ENCODE data around the gene P2RX1. TPM values are rescaled to one million over a fixed set of nuclear protein-coding genes. Genes with fewer than 3 reads are reported as not detected.

The P2RX1 gene
- total RNA-seq, 1 donor from 2014 or later = 0.68 TPM

GRCh38 chr17:3924512-3925350 is 8.5 kb upstream of the P2RX1 start:
- ATAC-seq = no peak

- ATAC-seq = no peak
These were observed 7.4 kb upstream of the P2RX1 start for GRCh38 chr17:3923466-3924190.

GRCh38 chr17:3922765-3923164 is 6.5 kb upstream of the P2RX1 start:
- no peak for ATAC-seq

GRCh38 chr17:3921502-3922319 is 5.4 kb upstream of the P2RX1 start:
- no peak for ATAC-seq

- ATAC-seq = no peak
These were observed 4.7 kb upstream of the P2RX1 start for GRCh38 chr17:3921006-3921405.

GRCh38 chr17:3919123-3919624 is 2.9 kb upstream of the P2RX1 start:
- no peak for ATAC-seq

GRCh38 chr17:3918372-3919122 is 2.3 kb upstream of the P2RX1 start:
- no peak for ATAC-seq

- no peak for ATAC-seq
These were observed 1.2 kb upstream of the P2RX1 start for GRCh38 chr17:3917391-3917931.

- ATAC-seq = no peak
These were observed 560 bp upstream of the P2RX1 start for GRCh38 chr17:3916825-3917224.

- ATAC-seq = no peak
These were observed 677 bp downstream of the P2RX1 start for GRCh38 chr17:3915581-3915994.

GRCh38 chr17:3914312-3914670 is 2.0 kb downstream of the P2RX1 start:
- peak; percentile 36 for ATAC-seq

GRCh38 chr17:3913531-3914311 is 2.5 kb downstream of the P2RX1 start:
- peak; percentile 83 for ATAC-seq

- no peak for ATAC-seq
These were observed 3.4 kb downstream of the P2RX1 start for GRCh38 chr17:3912827-3913226.

- ATAC-seq = peak; percentile 59
These were observed 4.8 kb downstream of the P2RX1 start for GRCh38 chr17:3911271-3912053.

GRCh38 chr17:3910420-3911270 is 5.6 kb downstream of the P2RX1 start:
- ATAC-seq = no peak

GRCh38 chr17:3909257-3909656 is 7.0 kb downstream of the P2RX1 start:
- ATAC-seq = no peak

GRCh38 chr17:3907483-3908216 is 8.6 kb downstream of the P2RX1 start:
- no peak for ATAC-seq

- ATAC-seq = no peak
These were observed 9.4 kb downstream of the P2RX1 start for GRCh38 chr17:3906881-3907280.

Measured in esophagus mucosa (tissue), 1 donor.